HepG2 (cell line): ENCODE data around the gene TMEM217. TPM values are rescaled to one million over a fixed set of nuclear protein-coding genes. Genes with fewer than 3 reads are reported as not detected.

ENCODE experiments used
- ARID2 ChIP-seq: sonication (generic); formaldehyde crosslinking; IDR thresholded peaks from 2 replicates; pipeline ENCODE4 v1.8.1; 2022; ENCODE audit warnings: mild to moderate bottlenecking, missing genetic modification reagents, borderline replicate concordance
- NAIF1 ChIP-seq: sonication (generic); formaldehyde crosslinking; IDR thresholded peaks from 2 replicates; pipeline ENCODE4 v1.5.0; 2020; ENCODE audit warnings: mild to moderate bottlenecking, missing genetic modification reagents, borderline replicate concordance
- SMAD9 ChIP-seq: sonication (generic); formaldehyde crosslinking; IDR thresholded peaks from 2 replicates; pipeline ENCODE4 v1.5.1; 2020; ENCODE audit warnings: mild to moderate bottlenecking, missing genetic modification reagents
- ZBTB21 ChIP-seq: sonication (generic); formaldehyde crosslinking; IDR thresholded peaks from 2 replicates; pipeline ENCODE4 v1.4.0; 2020; ENCODE audit warnings: missing genetic modification reagents
- ZNF143 ChIP-seq: sonication (generic); formaldehyde crosslinking; IDR thresholded peaks from 2 replicates; pipeline ENCODE4 v1.4.0; 2020; ENCODE audit warnings: missing genetic modification reagents
- ZNF629 ChIP-seq: sonication (generic); formaldehyde crosslinking; conservative IDR thresholded peaks from 2 replicates; pipeline ENCODE4 v1.5.0; 2020; ENCODE audit warnings: missing genetic modification reagents
- ZNF788 ChIP-seq: sonication (generic); formaldehyde crosslinking; IDR thresholded peaks from 2 replicates; pipeline ENCODE4 v1.5.0; 2020; ENCODE audit warnings: mild to moderate bottlenecking, missing genetic modification reagents, borderline replicate concordance
- polyA plus RNA-seq, 8 experiments: library from polyadenylated mRNA; depleted of rRNA in 3 of 8; stranded (reverse) in 7 of 8; unstranded in 1 of 8; fragments of >200 nt; fragmentation: Illumina TruSeq in 4 of 8; extraction: Trizol in 4 of 8; gene quantifications; 2 replicates each; pipeline versions ENCODE4 v1.2.1 to v1.2.3, GENCODE V29; 2011 to 2016; ENCODE audit warnings: low read depth in 4 of 8, missing spikeins in 1 of 8, mixed read lengths in 1 of 8; ENCODE audit not compliant: insufficient read depth in 1 of 8
- total RNA-seq, 5 experiments: library from RNA; depleted of rRNA; stranded (reverse); fragments of >200 nt; fragmentation: Illumina TruSeq; extraction: Trizol; gene quantifications; 2 replicates each; pipeline ENCODE4 v1.2.3, GENCODE V29; 2016; ENCODE audit warnings: low read depth in 1 of 5
- TF ChIP-seq, protein P1 (sequence below): sonication (generic); formaldehyde crosslinking; IDR thresholded peaks from 2 replicates; pipeline ENCODE4 v1.4.0; 2020; ENCODE audit warnings: mild to moderate bottlenecking, low read depth, missing genetic modification reagents
- TF ChIP-seq, protein P2 (sequence below): sonication (generic); IDR thresholded peaks from 2 replicates; pipeline ENCODE4 v1.6.1; 2016; ENCODE audit warnings: low read depth, borderline replicate concordance
- TF ChIP-seq, protein P3 (sequence below): sonication (generic); formaldehyde crosslinking; IDR thresholded peaks from 2 replicates; pipeline ENCODE4 v1.5.0; 2020; ENCODE audit warnings: mild to moderate bottlenecking, missing genetic modification reagents
- TF ChIP-seq, protein P4 (sequence below): sonication (generic); formaldehyde crosslinking; IDR thresholded peaks from 2 replicates; pipeline ENCODE4 v1.4.0; 2020; ENCODE audit warnings: missing genetic modification reagents
- TF ChIP-seq, protein P5 (sequence below): sonication (generic); formaldehyde crosslinking; conservative IDR thresholded peaks from 2 replicates; pipeline ENCODE4 v1.4.0; 2020; ENCODE audit warnings: missing genetic modification reagents
- TF ChIP-seq, protein P6 (sequence below): sonication (generic); formaldehyde crosslinking; IDR thresholded peaks from 2 replicates; pipeline ENCODE4 v1.4.0; 2020; ENCODE audit warnings: missing genetic modification reagents
- TF ChIP-seq, protein P7 (sequence below): sonication (generic); formaldehyde crosslinking; IDR thresholded peaks from 2 replicates; pipeline ENCODE4 v1.4.0; 2020; ENCODE audit warnings: missing genetic modification reagents

Gene TMEM217
- total and polyA plus RNA-seq, 2 of the 13 experiments (the other 11 are each of a cell fraction or from before 2014, with no cell fraction given): 2.3 to 3.4 TPM

DNA sequence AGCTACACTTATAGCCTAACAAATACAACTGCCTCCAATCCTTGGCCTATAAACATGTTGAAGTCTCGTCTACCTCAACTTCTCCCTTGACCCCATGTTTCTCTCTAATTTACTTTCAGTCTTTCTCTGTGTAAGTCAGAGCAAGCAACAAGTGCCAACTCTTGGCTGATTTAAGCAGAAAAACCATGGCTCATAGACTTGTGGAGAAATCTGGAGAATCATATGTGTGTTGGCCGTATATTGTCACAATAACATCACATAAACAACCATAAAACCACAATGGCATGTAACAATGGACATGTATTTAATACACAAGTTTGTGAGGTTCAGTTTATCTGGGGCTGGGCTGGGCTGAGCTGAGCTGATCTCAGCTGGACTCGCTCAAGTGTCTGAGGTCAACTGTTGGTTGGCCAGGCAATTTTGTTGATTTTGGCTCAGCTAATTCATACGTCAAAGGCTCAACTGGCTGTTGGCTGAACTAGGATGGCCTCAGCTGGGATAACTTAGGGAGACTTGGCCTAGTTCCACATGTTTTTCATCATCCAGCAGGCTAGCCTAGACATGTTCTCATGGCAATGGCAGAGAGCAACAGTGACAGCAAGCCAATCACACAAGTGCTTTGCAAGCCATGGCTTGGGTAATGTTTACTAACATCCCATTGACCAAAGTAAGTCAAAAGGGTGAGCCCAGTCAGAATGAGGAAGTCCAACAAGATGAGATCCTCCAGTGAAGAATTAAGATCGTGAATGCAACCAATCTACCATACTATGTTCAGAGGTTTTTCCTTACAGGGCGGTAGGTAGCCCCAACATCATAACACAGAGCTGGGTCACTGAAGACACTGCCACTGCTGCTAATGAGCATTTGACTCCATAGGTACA lies 13.3 kb downstream of the TMEM217 start (continued):
- TF ChIP-seq, protein P1, sequence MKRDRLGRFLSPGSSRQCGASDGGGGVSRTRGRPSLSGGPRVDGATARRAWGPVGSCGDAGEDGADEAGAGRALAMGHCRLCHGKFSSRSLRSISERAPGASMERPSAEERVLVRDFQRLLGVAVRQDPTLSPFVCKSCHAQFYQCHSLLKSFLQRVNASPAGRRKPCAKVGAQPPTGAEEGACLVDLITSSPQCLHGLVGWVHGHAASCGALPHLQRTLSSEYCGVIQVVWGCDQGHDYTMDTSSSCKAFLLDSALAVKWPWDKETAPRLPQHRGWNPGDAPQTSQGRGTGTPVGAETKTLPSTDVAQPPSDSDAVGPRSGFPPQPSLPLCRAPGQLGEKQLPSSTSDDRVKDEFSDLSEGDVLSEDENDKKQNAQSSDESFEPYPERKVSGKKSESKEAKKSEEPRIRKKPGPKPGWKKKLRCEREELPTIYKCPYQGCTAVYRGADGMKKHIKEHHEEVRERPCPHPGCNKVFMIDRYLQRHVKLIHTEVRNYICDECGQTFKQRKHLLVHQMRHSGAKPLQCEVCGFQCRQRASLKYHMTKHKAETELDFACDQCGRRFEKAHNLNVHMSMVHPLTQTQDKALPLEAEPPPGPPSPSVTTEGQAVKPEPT: 0 out of 2 replicates have a peak, but pooled peaks have one; percentile 30
- TF ChIP-seq, protein P2, sequence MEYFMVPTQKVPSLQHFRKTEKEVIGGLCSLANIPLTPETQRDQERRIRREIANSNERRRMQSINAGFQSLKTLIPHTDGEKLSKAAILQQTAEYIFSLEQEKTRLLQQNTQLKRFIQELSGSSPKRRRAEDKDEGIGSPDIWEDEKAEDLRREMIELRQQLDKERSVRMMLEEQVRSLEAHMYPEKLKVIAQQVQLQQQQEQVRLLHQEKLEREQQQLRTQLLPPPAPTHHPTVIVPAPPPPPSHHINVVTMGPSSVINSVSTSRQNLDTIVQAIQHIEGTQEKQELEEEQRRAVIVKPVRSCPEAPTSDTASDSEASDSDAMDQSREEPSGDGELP: peak; percentile 90; the same call in 1 of the 2 replicates
- TF ChIP-seq, protein P3, sequence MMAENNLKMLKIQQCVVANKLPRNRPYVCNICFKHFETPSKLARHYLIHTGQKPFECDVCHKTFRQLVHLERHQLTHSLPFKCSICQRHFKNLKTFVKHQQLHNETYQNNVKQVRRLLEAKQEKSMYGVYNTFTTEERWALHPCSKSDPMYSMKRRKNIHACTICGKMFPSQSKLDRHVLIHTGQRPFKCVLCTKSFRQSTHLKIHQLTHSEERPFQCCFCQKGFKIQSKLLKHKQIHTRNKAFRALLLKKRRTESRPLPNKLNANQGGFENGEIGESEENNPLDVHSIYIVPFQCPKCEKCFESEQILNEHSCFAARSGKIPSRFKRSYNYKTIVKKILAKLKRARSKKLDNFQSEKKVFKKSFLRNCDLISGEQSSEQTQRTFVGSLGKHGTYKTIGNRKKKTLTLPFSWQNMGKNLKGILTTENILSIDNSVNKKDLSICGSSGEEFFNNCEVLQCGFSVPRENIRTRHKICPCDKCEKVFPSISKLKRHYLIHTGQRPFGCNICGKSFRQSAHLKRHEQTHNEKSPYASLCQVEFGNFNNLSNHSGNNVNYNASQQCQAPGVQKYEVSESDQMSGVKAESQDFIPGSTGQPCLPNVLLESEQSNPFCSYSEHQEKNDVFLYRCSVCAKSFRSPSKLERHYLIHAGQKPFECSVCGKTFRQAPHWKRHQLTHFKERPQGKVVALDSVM (CRISPR knock-in tag): 0 out of 2 replicates have a peak, but pooled peaks have one; percentile 38
- TF ChIP-seq ZBTB21 (CRISPR knock-in tag) (peak; percentile 79; the same call in 1 of the 2 replicates), ARID2 (peak; percentile 93; the same call in 1 of the 2 replicates), ZNF788 (CRISPR knock-in tag) (peak; percentile 85; the same call in 1 of the 2 replicates), ZNF629 (CRISPR knock-in tag) (0 out of 2 replicates have a peak, but pooled peaks have one; percentile 7), SMAD9 (no peak), ZNF143 (0 out of 2 replicates have a peak, but pooled peaks have one; percentile 38), NAIF1 (CRISPR knock-in tag) (0 out of 2 replicates have a peak, but pooled peaks have one; percentile 24)
- TF ChIP-seq, protein P4, sequence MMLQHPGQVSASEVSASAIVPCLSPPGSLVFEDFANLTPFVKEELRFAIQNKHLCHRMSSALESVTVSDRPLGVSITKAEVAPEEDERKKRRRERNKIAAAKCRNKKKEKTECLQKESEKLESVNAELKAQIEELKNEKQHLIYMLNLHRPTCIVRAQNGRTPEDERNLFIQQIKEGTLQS (CRISPR knock-in tag): peak; percentile 81
- TF ChIP-seq, protein P5, sequence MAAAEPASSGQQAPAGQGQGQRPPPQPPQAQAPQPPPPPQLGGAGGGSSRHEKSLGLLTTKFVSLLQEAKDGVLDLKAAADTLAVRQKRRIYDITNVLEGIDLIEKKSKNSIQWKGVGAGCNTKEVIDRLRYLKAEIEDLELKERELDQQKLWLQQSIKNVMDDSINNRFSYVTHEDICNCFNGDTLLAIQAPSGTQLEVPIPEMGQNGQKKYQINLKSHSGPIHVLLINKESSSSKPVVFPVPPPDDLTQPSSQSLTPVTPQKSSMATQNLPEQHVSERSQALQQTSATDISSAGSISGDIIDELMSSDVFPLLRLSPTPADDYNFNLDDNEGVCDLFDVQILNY (CRISPR knock-in tag): 0 out of 2 replicates have a peak, but pooled peaks have one; percentile 31
- TF ChIP-seq, protein P6, sequence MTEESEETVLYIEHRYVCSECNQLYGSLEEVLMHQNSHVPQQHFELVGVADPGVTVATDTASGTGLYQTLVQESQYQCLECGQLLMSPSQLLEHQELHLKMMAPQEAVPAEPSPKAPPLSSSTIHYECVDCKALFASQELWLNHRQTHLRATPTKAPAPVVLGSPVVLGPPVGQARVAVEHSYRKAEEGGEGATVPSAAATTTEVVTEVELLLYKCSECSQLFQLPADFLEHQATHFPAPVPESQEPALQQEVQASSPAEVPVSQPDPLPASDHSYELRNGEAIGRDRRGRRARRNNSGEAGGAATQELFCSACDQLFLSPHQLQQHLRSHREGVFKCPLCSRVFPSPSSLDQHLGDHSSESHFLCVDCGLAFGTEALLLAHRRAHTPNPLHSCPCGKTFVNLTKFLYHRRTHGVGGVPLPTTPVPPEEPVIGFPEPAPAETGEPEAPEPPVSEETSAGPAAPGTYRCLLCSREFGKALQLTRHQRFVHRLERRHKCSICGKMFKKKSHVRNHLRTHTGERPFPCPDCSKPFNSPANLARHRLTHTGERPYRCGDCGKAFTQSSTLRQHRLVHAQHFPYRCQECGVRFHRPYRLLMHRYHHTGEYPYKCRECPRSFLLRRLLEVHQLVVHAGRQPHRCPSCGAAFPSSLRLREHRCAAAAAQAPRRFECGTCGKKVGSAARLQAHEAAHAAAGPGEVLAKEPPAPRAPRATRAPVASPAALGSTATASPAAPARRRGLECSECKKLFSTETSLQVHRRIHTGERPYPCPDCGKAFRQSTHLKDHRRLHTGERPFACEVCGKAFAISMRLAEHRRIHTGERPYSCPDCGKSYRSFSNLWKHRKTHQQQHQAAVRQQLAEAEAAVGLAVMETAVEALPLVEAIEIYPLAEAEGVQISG: peak; percentile 79
- TF ChIP-seq, protein P7, sequence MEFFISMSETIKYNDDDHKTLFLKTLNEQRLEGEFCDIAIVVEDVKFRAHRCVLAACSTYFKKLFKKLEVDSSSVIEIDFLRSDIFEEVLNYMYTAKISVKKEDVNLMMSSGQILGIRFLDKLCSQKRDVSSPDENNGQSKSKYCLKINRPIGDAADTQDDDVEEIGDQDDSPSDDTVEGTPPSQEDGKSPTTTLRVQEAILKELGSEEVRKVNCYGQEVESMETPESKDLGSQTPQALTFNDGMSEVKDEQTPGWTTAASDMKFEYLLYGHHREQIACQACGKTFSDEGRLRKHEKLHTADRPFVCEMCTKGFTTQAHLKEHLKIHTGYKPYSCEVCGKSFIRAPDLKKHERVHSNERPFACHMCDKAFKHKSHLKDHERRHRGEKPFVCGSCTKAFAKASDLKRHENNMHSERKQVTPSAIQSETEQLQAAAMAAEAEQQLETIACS (CRISPR knock-in tag): no peak
